ENCODE results near the gene TRPM3. TPM values are rescaled to one million over a fixed set of nuclear protein-coding genes. Genes with fewer than 3 reads are reported as not detected.

The TRPM3 gene
- total RNA-seq, 1 experiment from 2014 or later: not detected

DNA sequence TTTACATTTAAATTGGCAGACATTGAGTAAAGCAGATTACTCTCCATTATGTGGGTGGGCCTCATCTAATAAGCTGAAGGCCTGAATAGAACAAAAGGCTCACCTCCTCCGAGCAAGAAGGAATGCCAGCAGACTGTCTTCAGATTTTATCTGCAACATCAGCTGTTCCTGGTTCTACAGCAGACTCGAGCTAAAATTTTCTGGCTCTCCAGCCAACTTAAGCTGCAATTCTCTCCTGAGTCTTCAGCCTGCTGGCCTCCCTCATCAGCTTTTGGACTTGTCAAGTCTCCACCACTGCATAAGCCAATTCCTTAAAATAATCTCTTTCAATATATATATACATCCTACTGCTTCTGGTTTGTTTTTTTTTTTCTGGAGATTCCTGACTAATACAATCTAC lies 12.5 kb downstream of the TRPM3 start:
- H3K36me3 ChIP-seq (ENCODE audit: control insufficient read depth, insufficient read depth, low read length): no peaks in the 10 kb centered on the region
- DNase-seq (ENCODE audit: low read depth, low spot score): no peak
- no TSS peak for BruUV-seq (replicated peaks)
- CTCF ChIA-PET: no interaction called here
- no peak for ATAC-seq
- in situ Hi-C loops (cut with HindIII; ENCODE audit: low pct_unique_long_range_greater_than_20kb, low sequenced_read_pairs) (no loop called here), intact Hi-C loops (cut with micrococcal nuclease; ENCODE audit: unreplicated experiment) (no loop called here)
- POLR2A ChIA-PET: no interaction called here
- H3K9me3 ChIP-seq (ENCODE audit: control insufficient read depth, insufficient read depth, low read depth, low read length): no peaks in the 10 kb centered on the region
- no peak for TF ChIP-seq SIN3A (IDR thresholded peaks at IDR 0.05; ENCODE audit: borderline replicate concordance, insufficient read depth, low read depth, low read length)
- TF ChIP-seq POLR2AphosphoS5 (IDR thresholded peaks at IDR 0.05; ENCODE audit: low read depth, low read length): no peak
- TF ChIP-seq, protein P1, sequence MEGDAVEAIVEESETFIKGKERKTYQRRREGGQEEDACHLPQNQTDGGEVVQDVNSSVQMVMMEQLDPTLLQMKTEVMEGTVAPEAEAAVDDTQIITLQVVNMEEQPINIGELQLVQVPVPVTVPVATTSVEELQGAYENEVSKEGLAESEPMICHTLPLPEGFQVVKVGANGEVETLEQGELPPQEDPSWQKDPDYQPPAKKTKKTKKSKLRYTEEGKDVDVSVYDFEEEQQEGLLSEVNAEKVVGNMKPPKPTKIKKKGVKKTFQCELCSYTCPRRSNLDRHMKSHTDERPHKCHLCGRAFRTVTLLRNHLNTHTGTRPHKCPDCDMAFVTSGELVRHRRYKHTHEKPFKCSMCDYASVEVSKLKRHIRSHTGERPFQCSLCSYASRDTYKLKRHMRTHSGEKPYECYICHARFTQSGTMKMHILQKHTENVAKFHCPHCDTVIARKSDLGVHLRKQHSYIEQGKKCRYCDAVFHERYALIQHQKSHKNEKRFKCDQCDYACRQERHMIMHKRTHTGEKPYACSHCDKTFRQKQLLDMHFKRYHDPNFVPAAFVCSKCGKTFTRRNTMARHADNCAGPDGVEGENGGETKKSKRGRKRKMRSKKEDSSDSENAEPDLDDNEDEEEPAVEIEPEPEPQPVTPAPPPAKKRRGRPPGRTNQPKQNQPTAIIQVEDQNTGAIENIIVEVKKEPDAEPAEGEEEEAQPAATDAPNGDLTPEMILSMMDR (IDR thresholded peaks at IDR 0.05): no peak
- no peak for TF ChIP-seq TCF7L2 (IDR thresholded peaks at IDR 0.05; ENCODE audit: low read depth, low read length)
- TF ChIP-seq, protein P2, sequence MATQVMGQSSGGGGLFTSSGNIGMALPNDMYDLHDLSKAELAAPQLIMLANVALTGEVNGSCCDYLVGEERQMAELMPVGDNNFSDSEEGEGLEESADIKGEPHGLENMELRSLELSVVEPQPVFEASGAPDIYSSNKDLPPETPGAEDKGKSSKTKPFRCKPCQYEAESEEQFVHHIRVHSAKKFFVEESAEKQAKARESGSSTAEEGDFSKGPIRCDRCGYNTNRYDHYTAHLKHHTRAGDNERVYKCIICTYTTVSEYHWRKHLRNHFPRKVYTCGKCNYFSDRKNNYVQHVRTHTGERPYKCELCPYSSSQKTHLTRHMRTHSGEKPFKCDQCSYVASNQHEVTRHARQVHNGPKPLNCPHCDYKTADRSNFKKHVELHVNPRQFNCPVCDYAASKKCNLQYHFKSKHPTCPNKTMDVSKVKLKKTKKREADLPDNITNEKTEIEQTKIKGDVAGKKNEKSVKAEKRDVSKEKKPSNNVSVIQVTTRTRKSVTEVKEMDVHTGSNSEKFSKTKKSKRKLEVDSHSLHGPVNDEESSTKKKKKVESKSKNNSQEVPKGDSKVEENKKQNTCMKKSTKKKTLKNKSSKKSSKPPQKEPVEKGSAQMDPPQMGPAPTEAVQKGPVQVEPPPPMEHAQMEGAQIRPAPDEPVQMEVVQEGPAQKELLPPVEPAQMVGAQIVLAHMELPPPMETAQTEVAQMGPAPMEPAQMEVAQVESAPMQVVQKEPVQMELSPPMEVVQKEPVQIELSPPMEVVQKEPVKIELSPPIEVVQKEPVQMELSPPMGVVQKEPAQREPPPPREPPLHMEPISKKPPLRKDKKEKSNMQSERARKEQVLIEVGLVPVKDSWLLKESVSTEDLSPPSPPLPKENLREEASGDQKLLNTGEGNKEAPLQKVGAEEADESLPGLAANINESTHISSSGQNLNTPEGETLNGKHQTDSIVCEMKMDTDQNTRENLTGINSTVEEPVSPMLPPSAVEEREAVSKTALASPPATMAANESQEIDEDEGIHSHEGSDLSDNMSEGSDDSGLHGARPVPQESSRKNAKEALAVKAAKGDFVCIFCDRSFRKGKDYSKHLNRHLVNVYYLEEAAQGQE (IDR thresholded peaks at IDR 0.05; ENCODE audit: insufficient read depth in 1 of 2, low read depth in 2 of 2, low read length in 1 of 2): no peak
- H3K4me3 ChIP-seq (ENCODE audit: low read depth in 2 of 2, low read length in 2 of 2): no peak overlapping the region
- H3K27ac ChIP-seq (ENCODE audit: low read length): no peak overlapping the region
- H3K27me3 ChIP-seq (ENCODE audit: control insufficient read depth, insufficient read depth, low read length): no peaks in the 10 kb centered on the region
- H3K4me1 ChIP-seq (ENCODE audit: control insufficient read depth, insufficient read depth, low read length): no peaks in the 10 kb centered on the region

DNA sequence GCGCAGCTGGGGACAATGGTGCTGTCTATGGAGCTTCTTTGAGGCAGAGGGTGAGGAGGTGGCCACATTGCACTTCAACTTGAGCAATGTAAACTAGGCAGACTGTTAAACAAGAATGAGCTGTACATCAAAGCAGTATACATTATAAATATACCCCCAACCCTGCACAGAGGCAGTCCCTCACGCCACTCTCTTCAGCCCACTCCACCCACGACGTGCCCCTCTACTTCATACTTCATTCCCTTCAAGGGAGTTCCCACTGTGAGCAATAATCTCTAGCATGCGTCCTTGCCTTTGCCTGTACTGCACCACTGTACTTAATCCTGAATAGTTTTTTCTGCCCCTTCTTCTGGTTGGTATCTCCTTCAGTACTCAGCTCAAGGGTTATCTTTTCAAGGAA lies 14.4 kb downstream of the TRPM3 start:
- intact Hi-C loops (cut with micrococcal nuclease; ENCODE audit: unreplicated experiment) (no loop called here), in situ Hi-C loops (cut with HindIII; ENCODE audit: low pct_unique_long_range_greater_than_20kb, low sequenced_read_pairs) (no loop called here)
- Histone ChIP-seq H3K27ac (ENCODE audit: low read length) (no peak overlapping the region), H3K4me1 (ENCODE audit: control insufficient read depth, insufficient read depth, low read length) (no peaks in the 10 kb centered on the region), H3K27me3 (ENCODE audit: control insufficient read depth, insufficient read depth, low read length) (no peaks in the 10 kb centered on the region), H3K4me3 (ENCODE audit: low read depth in 2 of 2, low read length in 2 of 2) (no peak overlapping the region), H3K9me3 (ENCODE audit: control insufficient read depth, insufficient read depth, low read depth, low read length) (no peaks in the 10 kb centered on the region), H3K36me3 (ENCODE audit: control insufficient read depth, insufficient read depth, low read length) (no peaks in the 10 kb centered on the region)
- CTCF ChIA-PET: no interaction called here
- DNase-seq (ENCODE audit: low read depth, low spot score) (no peak), ATAC-seq (no peak)
- POLR2A ChIA-PET: no interaction called here
- BruUV-seq (replicated peaks): no TSS peak
- TF ChIP-seq TCF7L2 (IDR thresholded peaks at IDR 0.05; ENCODE audit: low read depth, low read length) (no peak), POLR2AphosphoS5 (IDR thresholded peaks at IDR 0.05; ENCODE audit: low read depth, low read length) (no peak), SIN3A (IDR thresholded peaks at IDR 0.05; ENCODE audit: borderline replicate concordance, insufficient read depth, low read depth, low read length) (no peak)
- TF ChIP-seq, protein P1 (IDR thresholded peaks at IDR 0.05): no peak
- TF ChIP-seq, protein P2 (IDR thresholded peaks at IDR 0.05; ENCODE audit: insufficient read depth in 1 of 2, low read depth in 2 of 2, low read length in 1 of 2): no peak

All from Panc1 (cell line).